Hematopoietic multipotent progenitor cell treated with erythropoietin and hydrocortisone succinate and interleukin-3 and kit ligand, for 4 days (in vitro differentiated cells): Measurements from ENCODE around the gene METRNL.
"Not testable (repeated sequence)": the region's sequence is repeated elsewhere in the genome, so short reads cannot be mapped to it uniquely, and the experiment has no call there.

Source experiments
- DNase-seq: peaks from one replicate; pipeline ENCODE4 v3.0.0-alpha.2; 2015

The METRNL gene, protein sequence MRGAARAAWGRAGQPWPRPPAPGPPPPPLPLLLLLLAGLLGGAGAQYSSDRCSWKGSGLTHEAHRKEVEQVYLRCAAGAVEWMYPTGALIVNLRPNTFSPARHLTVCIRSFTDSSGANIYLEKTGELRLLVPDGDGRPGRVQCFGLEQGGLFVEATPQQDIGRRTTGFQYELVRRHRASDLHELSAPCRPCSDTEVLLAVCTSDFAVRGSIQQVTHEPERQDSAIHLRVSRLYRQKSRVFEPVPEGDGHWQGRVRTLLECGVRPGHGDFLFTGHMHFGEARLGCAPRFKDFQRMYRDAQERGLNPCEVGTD

DNA sequence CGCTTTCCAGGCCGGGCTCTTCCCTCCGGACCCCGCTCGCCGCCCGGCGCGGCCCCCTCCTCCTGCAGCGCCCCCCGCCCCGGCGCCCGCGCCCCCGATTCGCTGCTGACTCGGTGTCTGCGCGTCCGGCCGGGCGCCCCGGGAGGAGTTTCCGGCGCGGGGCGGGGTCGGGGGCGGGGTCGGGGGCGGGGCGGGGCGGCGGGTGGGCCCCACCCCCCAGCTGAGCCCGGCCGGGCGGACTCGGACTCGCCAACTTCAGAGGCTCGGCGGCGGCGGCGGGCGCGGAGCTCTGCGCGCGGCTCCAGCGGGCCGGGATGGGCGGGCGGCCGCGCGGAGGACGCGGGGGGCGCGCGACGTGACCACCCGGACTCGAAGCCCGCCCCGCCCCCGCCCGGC, at the start of gene METRNL:
TSS of gene METRNL (plus strand) at position 258 of the 396 bp plus-strand sequence. CDS start 207 bp downstream, outside the sequence.
- peak; percentile 85 for DNase-seq

DNA sequence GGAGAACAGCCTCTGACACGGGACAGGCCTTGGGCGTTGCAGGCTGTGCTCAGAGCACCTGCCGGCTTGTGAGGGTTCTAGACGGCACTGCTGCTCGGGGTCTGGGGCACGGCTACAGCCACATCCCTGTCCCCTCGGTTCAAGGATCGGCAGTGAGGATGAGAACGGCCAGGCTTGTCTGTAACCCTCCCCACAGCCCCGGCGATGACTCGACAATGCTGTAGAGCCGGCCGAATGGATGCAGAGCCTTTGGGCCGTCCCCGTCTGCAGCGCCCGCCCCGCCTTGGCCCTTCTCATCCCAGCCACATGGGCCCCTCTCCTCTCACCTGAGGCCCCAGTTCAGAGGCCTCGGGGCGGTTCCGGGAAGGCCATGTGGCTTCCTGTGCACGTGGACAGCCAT, 49.0 kb upstream of the METRNL start:
- DNase-seq = no peak

DNA sequence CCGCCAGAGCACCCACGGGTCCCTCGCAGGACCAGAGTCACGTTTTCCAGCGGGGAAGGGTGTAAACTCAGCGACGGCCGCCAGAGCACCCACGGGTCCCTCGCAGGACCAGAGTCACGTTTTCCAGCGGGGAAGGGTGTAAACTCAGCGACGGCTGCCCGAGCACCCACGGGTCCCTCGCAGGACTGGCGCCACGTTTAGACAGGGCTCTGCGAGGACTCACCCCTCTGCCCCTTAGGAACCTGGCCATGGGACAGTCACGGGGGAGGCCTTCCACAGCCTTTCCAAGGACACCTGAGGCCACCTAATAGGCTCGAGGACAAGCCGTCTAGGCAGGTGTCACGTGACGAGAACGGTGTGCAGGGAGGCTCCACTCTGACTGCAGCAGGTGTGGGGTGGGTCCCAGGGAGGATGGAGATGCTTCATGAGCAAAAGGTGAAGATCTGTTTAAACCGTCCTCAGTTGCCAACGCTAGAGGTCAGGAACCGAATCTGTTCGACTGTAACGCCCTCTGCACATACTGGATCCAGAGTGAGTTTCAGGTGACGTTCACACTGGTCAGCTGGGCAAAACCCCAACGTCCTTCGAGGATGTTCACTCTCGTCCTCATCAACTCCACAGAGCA, 48.0 kb upstream of the METRNL start:
- DNase-seq = no peak

DNA sequence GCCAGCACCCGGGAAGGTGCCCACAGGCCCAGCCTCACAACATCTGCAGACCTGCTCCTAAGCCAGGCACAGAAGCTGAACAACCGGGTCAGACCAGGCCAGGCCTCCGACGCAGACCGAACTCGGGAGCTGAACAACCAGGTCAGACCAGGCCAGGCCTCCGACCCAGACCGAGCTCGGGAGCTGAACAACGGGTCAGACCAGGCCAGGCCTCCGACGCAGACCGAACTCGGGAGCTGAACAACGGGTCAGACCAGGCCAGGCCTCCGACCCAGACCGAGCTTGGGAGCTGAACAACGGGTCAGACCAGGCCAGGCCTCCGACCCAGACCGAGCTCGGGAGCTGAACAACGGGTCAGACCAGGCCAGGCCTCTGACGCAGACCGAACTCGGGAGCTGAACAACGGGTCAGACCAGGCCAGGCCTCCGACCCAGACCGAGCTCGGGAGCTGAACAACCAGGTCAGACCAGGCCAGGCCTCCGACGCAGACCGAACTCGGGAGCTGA, 47.4 kb upstream of the METRNL start:
- DNase-seq = not testable (repeated sequence)

DNA sequence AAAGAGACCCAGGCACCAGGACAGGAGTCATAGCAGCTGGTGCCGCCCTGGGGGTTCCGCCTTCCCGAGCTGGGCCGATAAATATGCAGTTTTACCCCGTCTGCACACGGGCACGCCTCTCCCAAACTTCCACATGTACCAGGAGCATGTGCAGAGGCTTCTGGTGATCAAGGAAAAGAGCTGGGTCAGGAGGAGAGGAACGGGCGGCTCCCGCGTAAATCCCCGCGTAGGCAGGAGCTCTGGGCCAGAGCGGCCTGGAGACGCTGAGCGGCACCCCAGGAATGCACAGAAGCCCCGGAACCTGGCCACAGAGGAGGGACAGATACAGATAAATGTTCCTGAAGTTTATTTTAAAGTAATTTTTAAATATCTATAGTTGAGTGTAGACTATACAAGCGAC, 46.6 kb upstream of the METRNL start:
- no peak for DNase-seq

DNA sequence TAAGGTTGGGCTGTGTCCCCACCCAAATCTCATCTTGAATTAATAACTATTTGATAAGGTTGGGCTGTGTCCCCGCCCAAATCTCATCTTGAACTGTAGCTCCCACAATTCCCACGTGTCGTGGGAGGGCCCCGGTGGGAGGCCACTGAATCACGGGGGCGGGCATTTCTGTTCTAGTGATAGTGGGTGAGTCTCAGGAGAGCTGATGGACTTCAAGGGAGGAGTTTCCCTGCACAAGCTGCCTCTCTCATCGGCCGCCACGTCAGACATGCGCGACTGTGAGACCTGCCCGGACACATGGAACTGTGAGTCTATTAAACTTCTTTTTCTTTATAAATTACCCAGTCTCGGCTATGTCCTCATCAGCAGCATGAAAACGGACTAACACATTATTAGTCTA, 44.9 kb upstream of the METRNL start:
- DNase-seq = no peak

DNA sequence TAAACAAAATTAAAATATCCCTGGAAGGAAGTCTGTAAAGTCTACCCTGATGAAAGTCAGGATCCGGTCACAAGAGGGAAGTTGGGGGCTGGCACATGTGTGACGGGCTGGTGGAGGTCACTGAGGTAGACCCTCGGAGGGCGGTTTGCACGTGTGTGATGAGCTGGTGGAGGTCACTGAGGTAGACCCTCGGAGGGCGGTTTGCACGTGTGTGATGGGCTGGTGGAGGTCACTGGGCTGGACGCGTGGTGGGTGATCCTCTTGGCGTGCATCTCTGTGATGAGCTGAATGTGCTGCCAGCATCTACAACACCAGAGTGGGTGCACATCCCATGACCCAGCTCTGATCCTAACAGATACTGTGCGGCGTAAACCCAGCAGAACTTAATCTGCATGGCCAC, 43.7 kb upstream of the METRNL start:
- DNase-seq = no peak

DNA sequence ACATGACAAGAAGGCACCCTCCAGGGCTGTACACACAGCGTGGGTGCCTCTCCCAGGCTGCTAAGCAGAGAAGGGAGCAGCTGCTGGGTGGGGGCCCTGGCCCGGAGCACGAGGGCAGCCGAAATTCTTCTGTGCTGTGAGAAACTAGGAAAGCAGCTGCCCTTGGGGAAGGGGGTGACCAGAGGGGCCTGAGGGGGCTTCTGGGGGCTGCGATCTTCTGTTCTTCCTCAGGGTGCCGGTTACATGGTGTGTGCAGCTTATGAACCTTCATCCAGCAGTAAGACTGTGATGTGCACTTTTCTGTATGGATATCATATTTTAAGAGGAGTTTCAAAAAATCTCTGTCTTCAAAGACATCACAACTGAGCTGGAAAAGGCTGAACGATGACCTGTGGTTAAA, 43.2 kb upstream of the METRNL start:
- DNase-seq = no peak

DNA sequence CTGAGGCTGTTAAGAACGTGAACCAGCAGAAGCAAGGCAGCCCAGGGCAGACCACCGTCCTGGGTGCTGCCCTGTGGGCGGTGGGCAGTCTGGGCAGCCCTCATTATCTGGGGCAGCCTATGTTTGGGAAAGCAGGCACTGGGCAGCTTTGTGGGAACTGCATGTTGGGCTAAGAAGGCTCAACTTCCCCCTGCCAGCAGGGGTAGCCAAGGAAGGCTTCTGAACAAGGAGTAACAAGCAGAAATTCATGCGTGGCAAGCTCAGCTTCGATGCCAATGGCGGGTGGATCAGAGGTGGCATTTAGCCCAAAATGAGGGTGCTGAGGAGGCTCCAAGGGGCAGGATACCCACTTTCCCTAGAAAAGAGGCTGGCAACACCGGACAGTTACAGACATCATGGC, 42.7 kb upstream of the METRNL start:
- DNase-seq = no peak

DNA sequence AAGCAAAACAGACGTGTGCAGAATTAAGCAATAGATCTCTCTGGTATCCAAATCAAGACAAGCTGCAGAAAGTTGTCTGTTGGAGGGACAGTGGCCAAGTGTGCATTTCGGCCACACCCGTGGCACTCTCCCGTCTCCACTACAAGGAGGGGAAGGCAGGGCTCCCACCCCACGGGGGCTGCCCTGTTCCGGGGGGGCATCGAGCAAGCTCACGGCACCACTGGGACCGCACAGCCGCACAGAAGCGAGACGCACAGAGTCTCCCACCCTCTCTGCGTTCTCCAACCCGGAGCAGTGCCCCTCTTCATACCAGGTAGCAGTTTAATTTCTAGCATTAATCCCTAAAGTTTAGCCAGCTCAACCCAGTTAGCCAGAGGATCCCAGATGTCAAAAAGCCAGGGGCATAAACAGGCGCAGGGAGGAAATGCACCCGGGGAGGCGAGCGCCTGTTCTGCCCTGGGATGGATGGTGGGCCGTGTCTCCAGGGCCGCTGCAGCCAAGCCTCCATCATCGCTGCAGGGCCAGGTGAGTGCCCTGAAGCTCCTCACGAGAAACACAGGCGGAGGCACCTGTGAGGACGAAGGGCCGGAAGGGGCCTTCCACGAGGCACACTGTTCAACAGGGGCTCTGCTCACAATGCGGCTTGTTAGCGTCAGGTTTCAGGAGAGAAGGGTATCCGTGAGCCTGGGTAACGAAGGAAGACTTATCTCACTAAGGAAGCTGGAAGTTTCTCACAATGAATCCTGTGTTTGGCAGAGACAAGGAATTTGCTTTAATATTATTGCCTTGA, 42.1 kb upstream of the METRNL start:
- DNase-seq = no peak

DNA sequence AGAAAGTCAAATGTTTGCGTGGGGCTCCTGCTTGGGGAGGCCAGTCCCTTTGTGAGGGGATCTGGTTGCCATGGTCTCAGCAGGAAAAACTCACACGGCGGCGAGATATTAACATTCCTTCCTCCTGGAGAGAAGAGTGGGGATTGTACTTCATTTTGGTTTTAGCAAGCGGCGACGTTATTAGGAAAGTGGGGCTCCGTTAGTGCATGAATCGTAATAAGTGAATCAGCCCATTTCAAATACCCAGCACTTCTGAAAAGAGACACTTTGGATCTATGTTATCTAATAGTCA, 41.6 kb upstream of the METRNL start:
- no peak for DNase-seq

DNA sequence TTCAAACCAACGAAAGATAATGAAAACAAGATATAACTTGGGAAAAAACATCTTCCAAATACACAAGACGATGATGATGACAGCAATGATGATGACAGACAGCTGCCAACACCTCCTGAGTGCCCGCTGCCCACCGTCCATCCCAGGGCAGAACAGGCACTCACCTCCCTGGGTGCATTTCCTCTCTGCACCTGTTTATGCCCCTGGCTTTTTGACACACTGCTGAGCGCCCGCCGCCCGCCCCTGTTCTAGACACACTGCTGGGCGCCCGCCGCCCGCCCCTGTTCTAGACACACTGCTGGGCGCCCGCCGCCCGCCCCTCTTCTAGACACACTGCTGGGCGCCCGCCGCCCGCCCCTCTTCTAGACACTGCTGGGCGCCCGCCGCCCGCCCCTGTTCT, 40.4 kb upstream of the METRNL start:
- not testable (repeated sequence) for DNase-seq

DNA sequence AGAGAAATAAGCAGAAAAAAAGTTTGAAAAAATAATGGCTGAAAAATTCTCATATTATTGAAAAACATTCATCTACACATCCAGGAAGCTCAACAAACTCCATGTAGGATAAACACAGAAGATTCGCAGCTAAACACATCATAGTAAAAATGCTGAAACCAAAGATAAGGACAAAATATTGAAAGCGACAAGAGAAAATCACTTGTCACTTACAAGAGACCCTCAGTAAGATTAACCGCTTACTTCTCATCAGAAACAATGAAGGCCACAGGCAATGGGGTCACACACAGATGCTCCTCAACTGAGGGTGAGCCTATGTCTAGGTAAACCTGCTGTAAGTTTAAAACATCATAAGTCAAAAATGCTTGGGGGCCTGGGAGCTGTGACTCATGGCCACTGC, 38.1 kb upstream of the METRNL start:
- peak; percentile 33 for DNase-seq

DNA sequence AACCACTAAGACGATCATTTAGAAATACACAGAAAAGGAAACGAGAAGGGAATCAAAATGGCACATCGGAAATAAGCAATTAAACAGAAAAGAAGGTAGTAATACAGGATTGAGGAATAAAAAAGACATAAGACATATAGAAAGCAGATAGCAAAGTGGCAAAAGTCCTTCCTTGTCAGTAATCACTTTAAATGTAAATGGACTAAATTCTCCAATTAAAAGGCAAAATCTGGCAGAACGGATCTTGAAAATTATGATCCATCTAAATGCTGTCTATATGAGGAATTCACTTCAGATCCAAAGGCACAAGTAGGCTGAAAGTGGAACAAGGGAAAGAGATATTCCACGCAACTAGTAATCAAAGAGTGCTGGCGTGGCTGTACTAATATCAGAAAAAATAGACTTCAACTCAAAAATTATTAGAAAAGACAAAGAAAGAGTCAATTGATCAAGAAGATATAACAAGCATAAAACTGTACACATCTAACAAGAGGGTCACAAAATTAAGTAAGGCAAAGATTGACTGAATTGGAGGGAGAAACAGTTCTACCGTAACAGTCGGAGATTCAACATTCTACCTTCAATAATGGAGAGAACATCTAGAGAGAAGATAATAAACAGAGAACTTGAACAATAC, 36.8 kb upstream of the METRNL start:
- no peak for DNase-seq

DNA sequence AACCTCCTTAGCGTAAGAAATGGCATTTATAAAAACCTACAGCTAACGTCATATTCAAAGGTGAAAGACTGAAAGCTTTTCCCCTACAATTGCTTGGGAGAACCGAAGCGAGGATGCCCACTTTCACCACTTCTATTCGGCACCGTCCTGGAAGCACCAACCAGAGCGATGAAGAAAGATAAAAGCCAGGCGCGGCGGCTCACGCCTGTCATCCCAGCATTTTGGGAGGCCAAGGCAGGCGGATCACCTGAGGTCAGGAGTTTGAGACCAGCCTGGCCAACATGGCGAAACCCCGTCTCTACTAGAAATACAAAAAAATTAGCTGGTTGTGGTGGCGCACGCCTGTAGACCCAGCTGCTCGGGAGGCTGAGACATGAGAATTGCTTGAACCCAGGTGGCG, 34.9 kb upstream of the METRNL start:
- not testable (repeated sequence) for DNase-seq

DNA sequence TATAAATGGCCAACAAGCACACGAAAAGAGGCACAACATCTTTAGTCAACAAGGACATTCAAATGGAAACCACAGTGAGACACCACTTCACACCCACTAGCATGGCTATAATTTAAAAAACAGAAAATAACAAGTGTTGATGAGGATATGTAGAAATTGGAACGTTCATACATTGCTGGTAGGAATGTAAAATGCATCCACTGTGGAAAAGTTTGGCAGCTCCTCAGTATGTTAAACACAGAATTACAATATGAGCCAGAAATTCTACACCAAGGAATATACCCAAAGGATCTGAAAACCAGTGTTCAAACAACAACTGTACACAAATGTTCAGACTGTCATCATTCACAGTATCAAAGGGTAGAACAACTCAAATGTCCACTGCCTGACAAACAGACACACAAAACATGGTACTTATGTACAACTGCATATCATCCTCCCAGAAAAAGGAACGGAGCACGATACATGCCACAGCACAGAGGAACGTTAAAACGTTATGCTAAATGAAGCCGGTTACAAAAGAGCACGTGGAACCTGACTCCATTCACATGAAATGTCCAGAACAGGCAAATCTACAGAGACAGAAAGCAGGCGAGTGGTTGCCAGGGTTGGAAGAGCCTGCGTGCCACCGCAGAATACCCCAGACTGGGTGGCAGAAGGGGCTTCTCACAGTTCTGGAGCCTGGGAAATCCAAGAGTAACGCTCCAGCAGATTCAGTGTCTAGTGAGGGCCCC, 32.8 kb upstream of the METRNL start:
- DNase-seq = no peak

DNA sequence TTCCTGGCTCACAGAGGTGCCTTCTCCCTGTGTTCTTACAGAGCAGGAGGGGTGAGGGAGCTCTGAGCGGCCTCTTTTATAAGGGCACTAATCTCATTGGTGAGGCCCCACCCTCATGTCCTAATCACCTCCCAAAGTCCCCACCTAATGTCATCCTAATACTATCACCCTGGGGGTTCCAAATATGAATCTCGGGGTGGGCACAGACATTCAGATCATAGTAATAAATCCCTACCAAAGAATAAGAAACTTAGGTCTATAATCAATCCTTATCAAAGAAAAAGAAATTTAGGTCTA, 32.3 kb upstream of the METRNL start:
- DNase-seq = no peak

DNA sequence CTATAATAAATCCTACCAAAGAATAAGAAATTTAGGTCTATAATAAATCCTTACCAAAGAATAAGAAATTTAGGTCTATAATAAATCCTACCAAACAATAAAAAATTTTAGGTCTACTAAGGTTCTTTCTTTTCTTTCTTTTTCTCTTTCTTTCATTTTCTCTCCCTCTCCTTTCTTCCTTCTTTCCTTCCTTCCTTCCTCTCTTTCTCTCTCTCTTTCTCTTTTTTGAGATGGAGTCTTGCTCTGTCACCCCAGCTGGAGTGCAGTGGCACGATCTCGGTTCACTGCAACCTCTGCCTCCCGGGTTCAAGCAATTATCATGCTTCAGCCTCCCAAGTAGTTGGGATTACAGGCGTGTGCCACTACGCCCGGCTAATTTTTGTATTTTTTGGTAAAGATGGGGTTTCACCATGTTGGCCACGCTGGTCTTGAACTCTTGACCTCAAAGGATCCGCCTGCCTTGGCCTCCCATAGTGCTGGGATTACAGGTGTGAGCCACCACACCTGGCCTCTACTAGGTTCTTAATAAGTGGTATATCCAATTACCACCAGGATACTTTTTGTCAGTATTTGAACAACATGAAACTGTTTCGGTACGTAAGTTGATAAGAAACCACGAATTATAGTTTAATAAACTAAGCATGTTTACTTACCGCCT, 31.5 kb upstream of the METRNL start:
- DNase-seq = not testable (repeated sequence)

DNA sequence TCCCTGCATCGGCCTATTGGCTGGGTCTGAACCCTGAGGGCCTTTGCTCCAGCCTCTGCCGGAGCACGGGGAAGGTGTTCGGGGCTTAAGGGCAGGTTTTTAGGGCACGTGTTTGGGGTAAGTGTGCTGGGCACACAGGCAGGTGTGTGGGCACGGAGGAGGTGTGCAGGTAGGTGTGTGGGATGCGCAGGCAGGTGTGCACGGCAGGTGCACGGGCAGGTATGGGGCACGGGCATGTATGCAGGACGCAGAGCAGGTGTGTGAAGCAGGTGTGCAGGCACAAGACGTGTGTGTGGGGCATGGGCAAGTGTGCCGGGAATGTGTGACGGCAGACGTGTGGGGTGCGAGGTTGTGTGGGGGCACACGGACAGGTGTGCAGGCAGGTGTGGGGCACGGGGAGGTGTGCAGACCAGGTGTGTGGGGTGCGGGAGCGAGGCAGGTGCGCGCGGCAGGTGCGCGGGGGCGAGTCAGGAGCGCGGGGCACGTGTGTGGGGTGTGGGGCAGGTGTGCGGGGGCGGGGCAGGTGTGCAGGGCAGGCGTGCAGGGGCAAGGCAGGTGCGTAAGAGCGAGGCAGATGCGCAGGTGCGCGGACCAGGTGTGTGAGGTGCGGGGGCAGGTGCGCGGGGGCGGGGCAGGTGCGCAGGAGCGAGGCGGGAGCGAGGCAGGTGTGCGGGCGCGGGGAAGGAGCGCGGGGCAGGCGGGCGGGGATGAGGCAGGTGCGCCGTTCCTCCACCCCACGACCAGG, 28.6 kb upstream of the METRNL start:
- DNase-seq = no peak

DNA sequence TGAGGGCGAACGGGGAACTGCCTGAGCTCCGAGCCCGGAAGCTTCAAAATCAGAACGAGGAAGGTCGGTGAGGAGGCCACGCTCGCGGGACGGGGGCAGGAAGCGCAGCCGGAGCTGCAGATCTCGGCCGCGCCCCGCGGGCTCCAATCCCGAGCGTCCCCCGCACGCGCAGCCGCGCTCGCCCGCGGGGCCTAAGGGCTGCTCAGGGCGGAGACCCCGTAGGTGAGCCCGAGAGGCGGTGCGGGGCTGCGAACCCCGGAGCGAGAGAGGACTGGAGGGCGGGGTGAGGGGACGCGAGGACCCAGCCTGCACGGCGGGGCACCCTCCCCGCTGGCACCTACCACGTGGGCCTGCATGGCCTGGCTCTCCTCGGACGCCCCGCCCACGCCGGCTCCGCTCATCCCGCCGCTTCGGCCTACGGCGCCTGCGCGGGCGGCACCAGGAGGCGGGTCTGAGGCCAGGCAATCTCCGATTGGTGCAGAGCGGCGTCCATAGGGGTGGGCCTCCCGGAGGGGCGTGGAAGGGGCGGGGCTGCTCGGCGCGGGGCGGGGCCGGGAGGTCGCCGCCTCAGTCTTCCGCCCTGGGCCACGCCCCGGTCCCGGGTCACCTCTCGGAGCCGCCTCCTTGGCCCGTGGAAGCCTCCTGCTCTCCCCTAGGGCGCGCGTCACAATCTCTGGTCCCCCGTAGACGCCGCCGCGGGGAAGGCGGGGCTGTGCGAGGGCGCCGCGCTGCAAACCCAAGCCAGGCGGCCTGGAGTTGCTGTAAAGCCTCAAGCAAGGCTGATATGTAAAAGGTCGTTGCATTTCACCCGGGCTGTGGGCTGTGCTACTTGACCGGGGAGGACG, 27.8 kb upstream of the METRNL start:
- peak; percentile 99 for DNase-seq

DNA sequence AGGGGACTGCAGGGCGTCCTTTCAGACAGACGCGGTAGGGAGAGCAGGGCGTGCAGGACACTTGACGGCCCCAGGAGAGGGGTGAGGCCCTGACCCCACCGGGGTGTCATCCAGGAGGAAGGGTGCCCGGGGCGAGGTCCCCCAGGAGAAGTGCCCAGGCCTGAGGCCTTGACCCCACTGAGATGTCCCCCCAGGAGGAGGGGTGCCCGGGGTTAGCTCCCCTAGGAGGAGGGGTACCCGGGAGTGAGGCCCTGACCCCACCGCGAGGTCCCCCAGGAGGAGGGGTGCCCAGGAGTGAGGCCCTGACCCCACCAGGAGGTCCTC, 27.2 kb upstream of the METRNL start:
- no peak for DNase-seq
